Kidney epithelial cell (primary cell): ENCODE results near the gene SLC7A14. TPM values are rescaled to one million over a fixed set of nuclear protein-coding genes. Genes with fewer than 3 reads are reported as not detected.

ENCODE experiments used
- DNase-seq: peaks from one replicate; pipeline ENCODE4 v3.0.0-alpha.2; 2010; ENCODE audit warnings: low read depth
- H3K27me3 ChIP-seq: 2 replicates; pipeline ENCODE4 v1.6.0; 2011; ENCODE audit warnings: low read length; ENCODE audit not compliant: control insufficient read depth, insufficient read depth
- H3K36me3 ChIP-seq: 2 replicates; pipeline ENCODE4 v1.5.1; 2011; ENCODE audit warnings: low read length; ENCODE audit not compliant: control insufficient read depth, insufficient read depth
- H3K4me3 ChIP-seq: 2 replicates; pipeline ENCODE4 v1.5.1; 2011; ENCODE audit warnings: low read depth, mild to moderate bottlenecking, control low read depth, low read length
- total RNA-seq: library from RNA; depleted of rRNA; stranded (reverse); fragments of >200 nt; gene quantifications from 2 replicates; pipeline ENCODE4 v1.2.3, GENCODE V29; 2015
- TF ChIP-seq, protein P1 (sequence below): IDR thresholded peaks from 2 replicates; pipeline ENCODE4 v1.5.1; 2011; ENCODE audit warnings: mild to moderate bottlenecking, moderate library complexity, low read length, control low read depth, inconsistent platforms; ENCODE audit not compliant: insufficient read depth, poor library complexity, severe bottlenecking

Gene SLC7A14
- total RNA-seq, 1 donor from 2014 or later = not detected

DNA sequence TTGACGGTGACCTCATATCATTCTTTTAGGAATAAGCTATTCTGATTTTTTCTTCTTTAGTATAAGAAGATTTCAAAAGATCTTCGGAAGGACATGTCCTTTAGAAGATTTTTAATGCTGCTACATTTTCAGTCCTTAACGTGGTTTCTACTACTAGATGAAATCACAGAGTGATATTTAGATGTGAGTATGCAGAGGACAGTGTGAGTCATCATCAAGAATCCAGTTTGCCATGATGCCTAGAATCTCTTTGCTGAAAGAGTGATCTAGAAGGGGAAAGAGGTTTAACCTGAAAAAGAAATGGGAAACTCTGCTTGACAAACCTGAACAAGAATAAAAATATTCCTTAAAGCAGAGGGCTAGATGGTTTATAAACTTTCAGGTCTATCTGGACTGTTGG is 43.2 kb downstream of the SLC7A14 start:
- DNase-seq = no peak
- Histone ChIP-seq H3K27me3 (no peaks in the 10 kb centered on the region), H3K4me3 (no peak overlapping the region), H3K36me3 (no peaks in the 10 kb centered on the region)
- TF ChIP-seq, protein P1, sequence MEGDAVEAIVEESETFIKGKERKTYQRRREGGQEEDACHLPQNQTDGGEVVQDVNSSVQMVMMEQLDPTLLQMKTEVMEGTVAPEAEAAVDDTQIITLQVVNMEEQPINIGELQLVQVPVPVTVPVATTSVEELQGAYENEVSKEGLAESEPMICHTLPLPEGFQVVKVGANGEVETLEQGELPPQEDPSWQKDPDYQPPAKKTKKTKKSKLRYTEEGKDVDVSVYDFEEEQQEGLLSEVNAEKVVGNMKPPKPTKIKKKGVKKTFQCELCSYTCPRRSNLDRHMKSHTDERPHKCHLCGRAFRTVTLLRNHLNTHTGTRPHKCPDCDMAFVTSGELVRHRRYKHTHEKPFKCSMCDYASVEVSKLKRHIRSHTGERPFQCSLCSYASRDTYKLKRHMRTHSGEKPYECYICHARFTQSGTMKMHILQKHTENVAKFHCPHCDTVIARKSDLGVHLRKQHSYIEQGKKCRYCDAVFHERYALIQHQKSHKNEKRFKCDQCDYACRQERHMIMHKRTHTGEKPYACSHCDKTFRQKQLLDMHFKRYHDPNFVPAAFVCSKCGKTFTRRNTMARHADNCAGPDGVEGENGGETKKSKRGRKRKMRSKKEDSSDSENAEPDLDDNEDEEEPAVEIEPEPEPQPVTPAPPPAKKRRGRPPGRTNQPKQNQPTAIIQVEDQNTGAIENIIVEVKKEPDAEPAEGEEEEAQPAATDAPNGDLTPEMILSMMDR = no peak

- H3K27me3 ChIP-seq = no peaks in the 10 kb centered on the region
- DNase-seq = no peak
- no peak overlapping the region for H3K4me3 ChIP-seq
- no peaks in the 10 kb centered on the region for H3K36me3 ChIP-seq
- TF ChIP-seq, protein P1 = no peak
Observed at GRCh38 chr3:170539897-170540296, 46.0 kb downstream of the SLC7A14 start.

DNA sequence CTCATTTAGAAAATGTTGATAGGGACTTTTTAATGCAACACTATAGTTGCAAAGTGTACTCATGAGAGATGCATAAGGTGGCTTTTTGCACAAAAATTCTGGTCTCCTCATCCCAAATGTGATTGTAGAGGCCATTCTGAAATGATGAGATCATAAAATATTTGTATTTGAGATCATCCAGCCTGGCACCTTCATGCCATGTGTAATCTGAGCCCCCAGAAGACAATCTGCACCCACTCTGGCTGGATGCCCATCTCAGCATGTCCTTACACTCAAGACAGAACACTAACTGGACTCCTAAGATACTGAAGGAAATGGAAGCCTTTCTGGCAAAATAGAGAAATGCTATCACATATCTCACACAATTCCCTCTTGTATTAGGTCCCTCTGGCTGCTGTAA is 49.2 kb downstream of the SLC7A14 start:
- no peaks in the 10 kb centered on the region for H3K27me3 ChIP-seq
- TF ChIP-seq, protein P1 = no peak
- H3K4me3 ChIP-seq = no peak overlapping the region
- H3K36me3 ChIP-seq = no peaks in the 10 kb centered on the region
- DNase-seq = no peak

- Histone ChIP-seq H3K27me3 (no peaks in the 10 kb centered on the region), H3K36me3 (no peaks in the 10 kb centered on the region), H3K4me3 (no peak overlapping the region)
- DNase-seq = peak; percentile 18
- TF ChIP-seq, protein P1 = no peak
Observed at GRCh38 chr3:170534227-170534626, 51.6 kb downstream of the SLC7A14 start.

DNA sequence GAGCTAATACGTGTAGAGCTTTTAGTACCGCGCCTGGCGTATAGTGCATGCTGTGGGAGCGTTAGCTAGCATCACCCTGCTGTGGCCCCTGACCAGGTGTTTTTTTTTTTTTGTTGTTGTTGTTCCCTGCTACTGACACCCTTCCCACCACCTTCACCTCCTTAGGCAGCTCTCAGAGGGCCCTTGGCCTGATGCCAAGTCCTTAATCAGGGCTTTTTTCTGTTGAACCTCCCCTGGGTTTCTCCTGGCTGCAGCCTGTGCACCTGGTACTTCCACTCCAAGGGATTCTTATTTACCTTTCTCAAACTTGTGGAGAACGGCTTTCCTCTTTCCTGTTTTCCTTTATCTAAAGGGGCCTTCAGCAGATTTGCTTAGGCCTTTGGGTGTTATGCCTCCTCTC is 53.3 kb downstream of the SLC7A14 start:
- H3K27me3 ChIP-seq = no peaks in the 10 kb centered on the region
- H3K36me3 ChIP-seq = no peaks in the 10 kb centered on the region
- no peak for DNase-seq
- TF ChIP-seq, protein P1 = no peak
- no peak overlapping the region for H3K4me3 ChIP-seq

DNA sequence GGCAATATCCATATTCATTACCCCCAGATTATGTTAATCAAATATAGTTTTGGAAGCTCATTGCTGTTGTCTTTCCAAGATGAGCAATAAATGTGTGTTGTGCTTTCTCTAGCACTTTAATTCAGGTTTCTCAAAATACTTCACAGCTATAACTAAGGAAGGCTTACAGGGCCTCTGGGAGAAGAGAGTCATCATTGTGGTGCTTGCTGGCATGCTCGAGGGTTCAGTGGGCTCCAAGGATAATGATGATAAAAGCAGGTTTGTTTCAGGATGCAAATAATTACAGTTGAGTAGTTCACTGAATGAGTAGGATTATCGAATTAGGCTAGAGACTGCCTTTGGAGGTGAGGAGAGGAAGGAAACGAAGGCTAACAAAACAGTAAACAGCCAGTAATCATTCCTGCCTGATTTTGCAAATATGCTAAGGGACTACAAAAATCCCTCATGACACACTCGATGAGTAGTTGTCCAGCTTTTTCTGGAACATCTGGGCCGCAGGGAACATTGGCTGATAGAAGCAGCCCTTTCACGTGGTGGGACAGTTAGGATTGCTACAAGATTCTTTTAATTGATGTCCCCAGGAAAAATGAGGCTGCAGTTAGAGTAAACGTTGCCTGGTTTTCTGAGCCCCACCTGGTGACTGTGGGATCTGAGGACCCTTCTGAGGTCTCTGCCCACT is 54.1 kb downstream of the SLC7A14 start:
- H3K36me3 ChIP-seq = no peaks in the 10 kb centered on the region
- no peak for DNase-seq
- TF ChIP-seq, protein P1 = no peak
- no peak overlapping the region for H3K4me3 ChIP-seq
- H3K27me3 ChIP-seq = no peaks in the 10 kb centered on the region
